Kidney (tissue), 14 donors: ENCODE measurements around the gene SLC44A3. TPM values are rescaled to one million over a fixed set of nuclear protein-coding genes. Genes with fewer than 3 reads are reported as not detected.

ENCODE experiments used
- DNase-seq, 5 donors: peaks; one replicate each; pipeline ENCODE4 v3.0.0-alpha.2; 2013 to 2020
- FAIRE-seq: peaks from 2 replicates; lab custom pipeline; 2012; peaks lifted over from hg19 to GRCh38; lab: Jason Lieb, UNC
- H3K27ac ChIP-seq, 2 donors: one replicate each; pipeline ENCODE4 v1.7.0; 2013; ENCODE audit warnings: low read depth in 2 of 2, low read length in 2 of 2, inconsistent platforms in 1 of 2
- H3K27me3 ChIP-seq: one replicate; pipeline ENCODE4 v1.7.1; 2013; ENCODE audit warnings: low read length, inconsistent platforms; ENCODE audit not compliant: control insufficient read depth, insufficient read depth
- H3K36me3 ChIP-seq, 3 donors: one replicate each; pipeline versions ENCODE4 v1.7.0 to v1.7.1; 2013; ENCODE audit warnings: low read length in 3 of 3, control low read depth in 1 of 3, inconsistent platforms in 1 of 3; ENCODE audit not compliant: insufficient read depth in 3 of 3, control insufficient read depth in 2 of 3
- H3K4me1 ChIP-seq, 3 donors: one replicate each; pipeline versions ENCODE4 v1.7.0 to v1.7.1; 2013; ENCODE audit warnings: low read length in 3 of 3, inconsistent platforms in 1 of 3, low read depth in 1 of 3; ENCODE audit not compliant: control insufficient read depth in 2 of 3, insufficient read depth in 2 of 3
- H3K4me3 ChIP-seq, 3 donors: one replicate each; pipeline versions ENCODE4 v1.7.0 to v1.8.1; 2013; ENCODE audit warnings: low read length in 3 of 3, control low read depth in 1 of 3, inconsistent platforms in 1 of 3
- H3K9ac ChIP-seq, 3 donors: one replicate each; pipeline versions ENCODE4 v1.7.0 to v1.7.1; 2013; ENCODE audit warnings: low read length in 3 of 3, control low read depth in 1 of 3, inconsistent platforms in 1 of 3
- H3K9me3 ChIP-seq, 3 donors: one replicate each; pipeline versions ENCODE4 v1.7.0 to v1.7.1; 2013; ENCODE audit warnings: low read length in 3 of 3, control low read depth in 1 of 3, inconsistent platforms in 1 of 3; ENCODE audit not compliant: control insufficient read depth in 2 of 3, insufficient read depth in 1 of 3
- intact Hi-C: fragments of 100-400 bp; cut with DNase I; formaldehyde crosslinking; loops from one replicate; pipeline ENCODE4 v1.11.1; 2022
- polyA plus RNA-seq: library from polyadenylated mRNA; stranded (reverse); fragments of 350-450 nt; fragmentation: Illumina TruSeq; extraction: RNeasy Lipid Tissue Mini Kit (QIAGEN cat#74804); gene quantifications from one replicate; pipeline ENCODE4 v1.2.3, GENCODE V29; 2014; ENCODE audit warnings: low read depth, low replicate concordance; ENCODE audit not compliant: insufficient read depth
- total RNA-seq: library from RNA; stranded (reverse); fragmentation: NEBNext Ultra II Directional; extraction: Animal tissue kit (Norgen Biotek cat#: 25700); gene quantifications from one replicate; pipeline ENCODE4 v1.2.1, GENCODE V29; 2021
- TF ChIP-seq, protein P1 (sequence below): IDR thresholded peaks from 3 replicates; pipeline ENCODE4 v1.5.1; 2012; ENCODE audit warnings: mild to moderate bottlenecking, moderate library complexity, borderline replicate concordance; ENCODE audit not compliant: insufficient read depth; ENCODE audit errors: extremely low read depth
- donor health status: control.
- donor health status: control.
- donor health status: control.
- donor health status: control.
- donor health status: control.
- donor health status: DM: yes; HTN: yes; CAD: no.
- donor health status: Normal renal cell carcinoma (clear cell type).

SLC44A3 gene
- total and polyA plus RNA-seq, 2 donors from 2014 or later: 35.2 to 49.6 TPM

DNA sequence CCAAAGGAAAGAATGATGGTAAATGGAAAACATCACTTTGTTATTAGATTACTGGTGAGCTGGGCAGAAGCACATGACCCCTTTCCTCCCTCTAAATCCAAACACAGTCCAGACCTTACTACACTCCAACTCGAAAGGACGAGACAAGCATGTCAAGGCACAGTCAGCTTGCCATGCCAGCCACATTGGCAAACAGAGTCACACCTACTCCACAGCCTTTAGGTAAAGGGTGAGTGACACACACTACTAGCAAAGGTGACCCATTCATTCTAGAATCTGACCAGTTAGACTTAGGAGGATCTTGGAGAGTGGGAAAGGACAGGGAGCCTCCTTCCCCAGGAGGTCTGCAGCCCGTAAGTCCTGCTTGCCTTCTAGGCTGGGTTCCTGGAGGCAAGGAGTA is 3.0 kb downstream of the SLC44A3 start:
- DNase-seq (no peak), FAIRE-seq (no peak)
- Histone ChIP-seq H3K27ac (no peak overlapping the region), H3K9ac (peak overlapping the region in 1 of 3 donors; percentile 62), H3K36me3 (peaks cover 2 to 26% (median 8%) of the 10 kb centered on the region in 3 donors), H3K4me1 (peaks cover 3 to 21% (median 15%) of the 10 kb centered on the region in 3 donors), H3K9me3 (no peaks in the 10 kb centered on the region), H3K27me3 (no peaks in the 10 kb centered on the region), H3K4me3 (no peak overlapping the region)
- intact Hi-C loops: no loop called here
- TF ChIP-seq, protein P1, sequence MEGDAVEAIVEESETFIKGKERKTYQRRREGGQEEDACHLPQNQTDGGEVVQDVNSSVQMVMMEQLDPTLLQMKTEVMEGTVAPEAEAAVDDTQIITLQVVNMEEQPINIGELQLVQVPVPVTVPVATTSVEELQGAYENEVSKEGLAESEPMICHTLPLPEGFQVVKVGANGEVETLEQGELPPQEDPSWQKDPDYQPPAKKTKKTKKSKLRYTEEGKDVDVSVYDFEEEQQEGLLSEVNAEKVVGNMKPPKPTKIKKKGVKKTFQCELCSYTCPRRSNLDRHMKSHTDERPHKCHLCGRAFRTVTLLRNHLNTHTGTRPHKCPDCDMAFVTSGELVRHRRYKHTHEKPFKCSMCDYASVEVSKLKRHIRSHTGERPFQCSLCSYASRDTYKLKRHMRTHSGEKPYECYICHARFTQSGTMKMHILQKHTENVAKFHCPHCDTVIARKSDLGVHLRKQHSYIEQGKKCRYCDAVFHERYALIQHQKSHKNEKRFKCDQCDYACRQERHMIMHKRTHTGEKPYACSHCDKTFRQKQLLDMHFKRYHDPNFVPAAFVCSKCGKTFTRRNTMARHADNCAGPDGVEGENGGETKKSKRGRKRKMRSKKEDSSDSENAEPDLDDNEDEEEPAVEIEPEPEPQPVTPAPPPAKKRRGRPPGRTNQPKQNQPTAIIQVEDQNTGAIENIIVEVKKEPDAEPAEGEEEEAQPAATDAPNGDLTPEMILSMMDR: no peak

DNA sequence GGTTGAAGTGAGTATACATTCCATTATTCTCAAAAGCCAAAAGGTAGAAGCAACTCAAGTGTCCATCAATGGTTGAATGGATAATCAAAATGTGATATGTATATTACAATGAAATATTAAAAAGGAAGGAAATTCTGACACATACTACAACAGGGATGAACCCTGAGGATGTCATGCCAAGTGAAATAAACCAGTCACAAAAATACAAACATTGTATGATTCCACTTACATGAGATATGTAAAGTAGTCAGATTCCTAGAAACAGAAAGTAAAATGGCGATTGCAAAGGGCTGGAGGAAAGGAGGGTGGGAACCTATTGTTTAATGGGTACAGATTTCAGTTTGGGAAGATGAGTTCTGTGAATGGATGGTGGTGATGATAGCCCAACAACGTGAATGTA is 5.8 kb downstream of the SLC44A3 start:
- intact Hi-C loops: no loop called here
- Histone ChIP-seq H3K4me3 (no peak overlapping the region), H3K27me3 (no peaks in the 10 kb centered on the region), H3K36me3 (peaks cover 2 to 43% (median 8%) of the 10 kb centered on the region in 3 donors), H3K9me3 (no peaks in the 10 kb centered on the region), H3K4me1 (peaks cover 0 to 21% (median 11%) of the 10 kb centered on the region in 3 donors), H3K27ac (no peak overlapping the region), H3K9ac (no peak overlapping the region)
- no peak for DNase-seq
- no peak for FAIRE-seq
- TF ChIP-seq, protein P1: no peak

DNA sequence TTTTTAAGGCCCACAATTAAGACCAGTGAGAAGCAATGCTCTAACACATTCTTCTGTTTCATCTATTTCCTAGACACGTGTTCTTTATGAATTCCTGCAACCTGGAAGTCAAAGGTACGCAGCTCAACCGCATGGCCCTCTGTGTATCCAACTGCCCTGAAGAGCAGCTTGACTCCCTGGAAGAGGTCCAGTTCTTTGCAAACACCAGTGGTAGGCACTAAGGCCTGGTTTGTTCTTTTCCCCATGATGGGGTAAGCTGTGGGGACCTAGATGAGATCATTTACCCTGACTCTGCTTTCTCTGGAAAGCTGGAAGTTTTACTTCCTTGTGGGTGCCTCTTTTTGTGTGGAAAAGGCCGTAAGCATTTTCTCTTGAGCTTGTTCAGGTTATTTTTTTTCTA is 7.3 kb downstream of the SLC44A3 start:
- intact Hi-C loops: no loop called here
- DNase-seq (no peak), FAIRE-seq (no peak)
- H3K4me3 ChIP-seq: no peak overlapping the region
- peaks cover 0 to 18% (median 6%) of the 10 kb centered on the region in 3 donors for H3K4me1 ChIP-seq
- no peaks in the 10 kb centered on the region for H3K27me3 ChIP-seq
- TF ChIP-seq, protein P1: no peak
- no peak overlapping the region for H3K9ac ChIP-seq
- no peaks in the 10 kb centered on the region for H3K9me3 ChIP-seq
- peaks cover 2 to 50% (median 8%) of the 10 kb centered on the region in 3 donors for H3K36me3 ChIP-seq
- no peak overlapping the region for H3K27ac ChIP-seq

DNA sequence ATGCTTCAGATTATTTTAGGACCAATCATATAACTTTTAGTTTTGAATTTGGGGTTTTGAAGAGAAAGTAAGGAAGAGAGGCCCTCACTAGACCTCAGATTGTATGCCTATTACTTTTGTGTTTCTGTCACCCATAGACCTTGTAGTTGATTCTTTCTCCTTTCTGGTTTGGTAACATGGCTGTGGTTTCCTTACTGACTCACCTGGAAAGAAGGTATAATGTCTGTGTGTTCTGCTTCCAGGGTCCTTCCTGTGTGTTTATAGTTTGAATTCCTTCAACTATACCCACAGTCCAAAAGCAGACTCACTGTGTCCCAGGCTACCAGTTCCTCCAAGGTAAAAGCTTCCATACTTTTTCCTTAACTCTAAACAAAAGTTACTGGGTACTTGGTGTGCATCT is 8.1 kb downstream of the SLC44A3 start:
- TF ChIP-seq, protein P1: no peak
- H3K27me3 ChIP-seq: no peaks in the 10 kb centered on the region
- H3K27ac ChIP-seq: no peak overlapping the region
- no peak overlapping the region for H3K4me3 ChIP-seq
- no peak overlapping the region for H3K9ac ChIP-seq
- no peak for FAIRE-seq
- no peak for DNase-seq
- no peaks in the 10 kb centered on the region for H3K9me3 ChIP-seq
- intact Hi-C loops: no loop called here
- peaks cover 0 to 50% (median 8%) of the 10 kb centered on the region in 3 donors for H3K36me3 ChIP-seq
- peaks cover 0 to 13% (median under 1%) of the 10 kb centered on the region in 3 donors for H3K4me1 ChIP-seq
